Retinal pigment epithelial cell (primary cell): ENCODE data around the gene SENP6.

Source experiments
- DNase-seq: peaks from one replicate; pipeline ENCODE4 v3.0.0-alpha.2; 2010; ENCODE audit warnings: low read depth
- H3K4me3 ChIP-seq: 2 replicates; pipeline ENCODE4 v1.5.1; 2011; ENCODE audit warnings: mild to moderate bottlenecking, low read length, control low read depth, moderate library complexity
- CTCF ChIP-seq: conservative IDR thresholded peaks from 2 replicates; pipeline ENCODE4 v1.5.1; 2011; ENCODE audit warnings: low read depth, low read length, control low read depth, inconsistent platforms

The SENP6 gene

GRCh38 chr6:75601304-75602245 lies at the start of gene SENP6:
Gene SENP6, plus strand, starts transcription at chr6:75601880. Its CDS starts 645 bp downstream, at chr6:75602525.
- peak; percentile 26 for DNase-seq
- TF ChIP-seq CTCF = no peak
- peak within 1 kb of the TSS; percentile 86 for H3K4me3 ChIP-seq

GRCh38 chr6:75556240-75556639 lies 45.4 kb upstream of the SENP6 start:
- TF ChIP-seq CTCF = no peak
- peak; percentile 32 for DNase-seq
- H3K4me3 ChIP-seq = no peak overlapping the region

- DNase-seq = peak; percentile 7
- no peak for TF ChIP-seq CTCF
- no peak overlapping the region for H3K4me3 ChIP-seq
These were observed 44.6 kb upstream of the SENP6 start for GRCh38 chr6:75557068-75557467.

GRCh38 chr6:75563032-75563431 lies 38.6 kb upstream of the SENP6 start:
- no peak for DNase-seq
- no peak overlapping the region for H3K4me3 ChIP-seq

GRCh38 chr6:75566137-75566767 lies 35.4 kb upstream of the SENP6 start:
- no peak for DNase-seq
- TF ChIP-seq CTCF = no peak
- H3K4me3 ChIP-seq = no peak overlapping the region

More at GRCh38 chr6:75563032-75563431, 38.6 kb upstream of the SENP6 start:
- peak; percentile 55 for TF ChIP-seq CTCF

- H3K4me3 ChIP-seq = no peak overlapping the region
- TF ChIP-seq CTCF = no peak
- no peak for DNase-seq
These were observed 33.6 kb upstream of the SENP6 start for GRCh38 chr6:75568100-75568499.
